ENCODE results near the gene BLM. TPM values are rescaled to one million over a fixed set of nuclear protein-coding genes. Genes with fewer than 3 reads are reported as not detected.

Gene BLM
- total RNA-seq, 1 donor from 2014 or later: 11.5 TPM

- Mint-ChIP-seq H3K4me1 (ENCODE audit: unreplicated experiment) (no peaks in the 10 kb centered on the region), H3K4me3 (ENCODE audit: unreplicated experiment) (no peak overlapping the region), H3K9me3 (ENCODE audit: unreplicated experiment) (no peaks in the 10 kb centered on the region), H3K36me3 (ENCODE audit: low read depth, unreplicated experiment) (no peaks in the 10 kb centered on the region), H3K27ac (ENCODE audit: unreplicated experiment) (no peak overlapping the region), H3K27me3 (ENCODE audit: unreplicated experiment) (peaks cover 3% of the 10 kb centered on the region)
- TF ChIP-seq CTCF (IDR thresholded peaks at IDR 0.05; ENCODE audit: unreplicated experiment): no peak
- no peak for DNase-seq (ENCODE audit: low spot score)
These were observed 96.6 kb downstream of the BLM start for GRCh38 chr15:90813796-90814190.

GRCh38 chr15:90814191-90814821 lies 97.2 kb downstream of the BLM start:
- Mint-ChIP-seq H3K27me3 (ENCODE audit: unreplicated experiment) (peaks cover 3% of the 10 kb centered on the region), H3K4me3 (ENCODE audit: unreplicated experiment) (no peak overlapping the region), H3K27ac (ENCODE audit: unreplicated experiment) (no peak overlapping the region), H3K36me3 (ENCODE audit: low read depth, unreplicated experiment) (no peaks in the 10 kb centered on the region), H3K9me3 (ENCODE audit: unreplicated experiment) (no peaks in the 10 kb centered on the region), H3K4me1 (ENCODE audit: unreplicated experiment) (no peaks in the 10 kb centered on the region)
- DNase-seq (ENCODE audit: low spot score): no peak
- TF ChIP-seq CTCF (IDR thresholded peaks at IDR 0.05; ENCODE audit: unreplicated experiment): no peak

GRCh38 chr15:90816401-90817116 lies 99.4 kb downstream of the BLM start:
- no peak for DNase-seq (ENCODE audit: low spot score)
- peaks cover 7% of the 10 kb centered on the region for H3K27me3 Mint-ChIP-seq (ENCODE audit: unreplicated experiment)
- no peak for TF ChIP-seq CTCF (IDR thresholded peaks at IDR 0.05; ENCODE audit: unreplicated experiment)
- no peaks in the 10 kb centered on the region for H3K9me3 Mint-ChIP-seq (ENCODE audit: unreplicated experiment)
- H3K36me3 Mint-ChIP-seq (ENCODE audit: low read depth, unreplicated experiment): no peaks in the 10 kb centered on the region
- H3K4me1 Mint-ChIP-seq (ENCODE audit: unreplicated experiment): no peaks in the 10 kb centered on the region
- no peak overlapping the region for H3K4me3 Mint-ChIP-seq (ENCODE audit: unreplicated experiment)
- no peak overlapping the region for H3K27ac Mint-ChIP-seq (ENCODE audit: unreplicated experiment)

- no peak for DNase-seq (ENCODE audit: low spot score)
- Mint-ChIP-seq H3K27me3 (ENCODE audit: unreplicated experiment) (peaks cover 7% of the 10 kb centered on the region), H3K9me3 (ENCODE audit: unreplicated experiment) (no peaks in the 10 kb centered on the region), H3K27ac (ENCODE audit: unreplicated experiment) (no peak overlapping the region), H3K36me3 (ENCODE audit: low read depth, unreplicated experiment) (no peaks in the 10 kb centered on the region), H3K4me3 (ENCODE audit: unreplicated experiment) (no peak overlapping the region), H3K4me1 (ENCODE audit: unreplicated experiment) (no peaks in the 10 kb centered on the region)
- no peak for TF ChIP-seq CTCF (IDR thresholded peaks at IDR 0.05; ENCODE audit: unreplicated experiment)
These were observed 100.2 kb downstream of the BLM start for GRCh38 chr15:90817117-90818057.
